ENCODE data around the gene SLC22A12.

The SLC22A12 gene

GRCh38 chr11:64638018-64638665 lies 47.1 kb downstream of the SLC22A12 start:
- Histone ChIP-seq H2BK5ac (ENCODE audit: low read depth, low read length, poor library complexity) (no peak overlapping the region), H2BK12ac (ENCODE audit: low read length) (no peak overlapping the region), H3K4me2 (ENCODE audit: low read length) (peak overlapping the region; percentile 55), H4K8ac (ENCODE audit: low read depth, low read length) (no peak overlapping the region), H3K4ac (ENCODE audit: low read depth, low read length) (no peak overlapping the region), H3K4me1 (ENCODE audit: control insufficient read depth in 1 of 2, insufficient read depth in 2 of 2, low read length in 2 of 2) (peaks cover 4% of the 10 kb centered on the region in 2 experiments), H3K14ac (ENCODE audit: low read length) (no peak overlapping the region), H3K79me2 (ENCODE audit: control insufficient read depth, insufficient read depth, low read length, poor library complexity) (no peaks in the 10 kb centered on the region), H3K79me1 (ENCODE audit: low read length) (no peaks in the 10 kb centered on the region), H3K27me3 (ENCODE audit: insufficient read depth, low read length) (peaks cover 47% of the 10 kb centered on the region), H4K91ac (ENCODE audit: low read depth, low read length) (no peak overlapping the region), H3K23ac (ENCODE audit: low read length) (no peak overlapping the region), H3K9ac (ENCODE audit: low read length) (no peak overlapping the region), H4K12ac (ENCODE audit: low read depth, low read length) (no peak overlapping the region), H2AK5ac (ENCODE audit: low read length) (no peak overlapping the region), H3K9me3 (ENCODE audit: insufficient read depth, low read depth, low read length) (peaks cover 13% of the 10 kb centered on the region), H3K18ac (ENCODE audit: low read length) (no peak overlapping the region), H2BK120ac (ENCODE audit: insufficient read depth, low read length, poor library complexity) (no peak overlapping the region), H3K36me3 (ENCODE audit: control insufficient read depth in 1 of 2, insufficient read depth in 2 of 2, low read length in 2 of 2) (no peaks in the 10 kb centered on the region), H2AFZ (ENCODE audit: insufficient read depth, low read length, poor library complexity) (no peak overlapping the region), H3K4me3 (ENCODE audit: low read depth, low read length) (no peak overlapping the region), H3K27ac (ENCODE audit: low read depth, low read length) (no peak overlapping the region)
- WGBS (ENCODE audit: extremely low coverage, insufficient coverage, insufficient read length): no CpG with 5 or more reads among the region's 37 CpGs
- no peak for DNase-seq

DNA sequence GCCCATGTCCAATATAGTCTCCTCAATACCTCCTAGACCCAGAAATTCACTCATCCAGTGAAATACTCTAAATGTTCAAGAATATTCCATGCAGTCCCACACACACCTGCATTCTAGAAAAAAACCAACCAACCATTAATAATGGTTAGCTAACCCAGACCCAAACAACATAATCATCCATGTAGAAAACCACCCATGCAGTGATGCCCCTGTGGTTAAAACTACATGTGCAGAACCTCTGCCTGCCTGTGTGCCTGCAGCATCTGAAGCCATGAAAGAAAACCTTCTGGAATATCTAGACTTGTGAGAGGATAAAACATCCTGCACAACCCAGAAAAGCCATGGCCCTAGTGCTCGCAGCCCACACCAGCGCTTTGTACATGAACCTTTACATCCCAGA lies 47.8 kb downstream of the SLC22A12 start:
- Histone ChIP-seq H3K18ac (ENCODE audit: low read length) (no peak overlapping the region), H3K79me1 (ENCODE audit: low read length) (no peaks in the 10 kb centered on the region), H2AFZ (ENCODE audit: insufficient read depth, low read length, poor library complexity) (no peak overlapping the region), H3K27me3 (ENCODE audit: insufficient read depth, low read length) (peaks cover 48% of the 10 kb centered on the region), H3K4me2 (ENCODE audit: low read length) (no peak overlapping the region), H3K4me1 (ENCODE audit: control insufficient read depth in 1 of 2, insufficient read depth in 2 of 2, low read length in 2 of 2) (peaks cover 4% of the 10 kb centered on the region in 2 experiments), H3K79me2 (ENCODE audit: control insufficient read depth, insufficient read depth, low read length, poor library complexity) (no peaks in the 10 kb centered on the region), H2BK12ac (ENCODE audit: low read length) (no peak overlapping the region), H2BK5ac (ENCODE audit: low read depth, low read length, poor library complexity) (no peak overlapping the region), H3K23ac (ENCODE audit: low read length) (no peak overlapping the region), H3K9ac (ENCODE audit: low read length) (no peak overlapping the region), H4K8ac (ENCODE audit: low read depth, low read length) (no peak overlapping the region), H4K12ac (ENCODE audit: low read depth, low read length) (no peak overlapping the region), H3K4ac (ENCODE audit: low read depth, low read length) (no peak overlapping the region), H3K36me3 (ENCODE audit: control insufficient read depth in 1 of 2, insufficient read depth in 2 of 2, low read length in 2 of 2) (no peaks in the 10 kb centered on the region), H2AK5ac (ENCODE audit: low read length) (no peak overlapping the region), H3K9me3 (ENCODE audit: insufficient read depth, low read depth, low read length) (peaks cover 15% of the 10 kb centered on the region), H4K91ac (ENCODE audit: low read depth, low read length) (no peak overlapping the region), H3K4me3 (ENCODE audit: low read depth, low read length) (no peak overlapping the region), H3K27ac (ENCODE audit: low read depth, low read length) (no peak overlapping the region), H3K14ac (ENCODE audit: low read length) (no peak overlapping the region), H2BK120ac (ENCODE audit: insufficient read depth, low read length, poor library complexity) (no peak overlapping the region)
- no peak for DNase-seq
- WGBS (ENCODE audit: extremely low coverage, insufficient coverage, insufficient read length): no CpG with 5 or more reads among the region's 2 CpGs

- H2AK5ac ChIP-seq (ENCODE audit: low read length): no peak overlapping the region
- H3K4me1 ChIP-seq (ENCODE audit: control insufficient read depth in 1 of 2, insufficient read depth in 2 of 2, low read length in 2 of 2): peaks cover 4% of the 10 kb centered on the region in 2 experiments
- no peak overlapping the region for H3K4me3 ChIP-seq (ENCODE audit: low read depth, low read length)
- H2BK5ac ChIP-seq (ENCODE audit: low read depth, low read length, poor library complexity): no peak overlapping the region
- H3K4me2 ChIP-seq (ENCODE audit: low read length): no peak overlapping the region
- no peak overlapping the region for H2AFZ ChIP-seq (ENCODE audit: insufficient read depth, low read length, poor library complexity)
- no peak for DNase-seq
- H3K79me2 ChIP-seq (ENCODE audit: control insufficient read depth, insufficient read depth, low read length, poor library complexity): no peaks in the 10 kb centered on the region
- no peak overlapping the region for H4K12ac ChIP-seq (ENCODE audit: low read depth, low read length)
- no peak overlapping the region for H2BK120ac ChIP-seq (ENCODE audit: insufficient read depth, low read length, poor library complexity)
- no CpG with 5 or more reads among the region's 4 CpGs for WGBS (ENCODE audit: extremely low coverage, insufficient coverage, insufficient read length)
- H3K27me3 ChIP-seq (ENCODE audit: insufficient read depth, low read length): peaks cover 58% of the 10 kb centered on the region
- H2BK12ac ChIP-seq (ENCODE audit: low read length): no peak overlapping the region
- no peaks in the 10 kb centered on the region for H3K79me1 ChIP-seq (ENCODE audit: low read length)
- H3K36me3 ChIP-seq (ENCODE audit: control insufficient read depth in 1 of 2, insufficient read depth in 2 of 2, low read length in 2 of 2): no peaks in the 10 kb centered on the region
- H3K9me3 ChIP-seq (ENCODE audit: insufficient read depth, low read depth, low read length): peaks cover 16% of the 10 kb centered on the region
- no peak overlapping the region for H3K14ac ChIP-seq (ENCODE audit: low read length)
- H3K9ac ChIP-seq (ENCODE audit: low read length): no peak overlapping the region
- no peak overlapping the region for H3K23ac ChIP-seq (ENCODE audit: low read length)
- no peak overlapping the region for H4K8ac ChIP-seq (ENCODE audit: low read depth, low read length)
- H3K18ac ChIP-seq (ENCODE audit: low read length): no peak overlapping the region
- no peak overlapping the region for H4K91ac ChIP-seq (ENCODE audit: low read depth, low read length)
- no peak overlapping the region for H3K27ac ChIP-seq (ENCODE audit: low read depth, low read length)
- H3K4ac ChIP-seq (ENCODE audit: low read depth, low read length): no peak overlapping the region
Measured at GRCh38 chr11:64639885-64640284, 48.9 kb downstream of the SLC22A12 start.

GRCh38 chr11:64641596-64642417 lies 50.8 kb downstream of the SLC22A12 start:
- Histone ChIP-seq H3K9me3 (ENCODE audit: insufficient read depth, low read depth, low read length) (peaks cover 14% of the 10 kb centered on the region), H3K14ac (ENCODE audit: low read length) (no peak overlapping the region), H3K27ac (ENCODE audit: low read depth, low read length) (no peak overlapping the region), H3K4me2 (ENCODE audit: low read length) (no peak overlapping the region), H2BK5ac (ENCODE audit: low read depth, low read length, poor library complexity) (no peak overlapping the region), H3K27me3 (ENCODE audit: insufficient read depth, low read length) (peaks cover 64% of the 10 kb centered on the region), H3K9ac (ENCODE audit: low read length) (no peak overlapping the region), H3K79me1 (ENCODE audit: low read length) (no peaks in the 10 kb centered on the region), H2BK120ac (ENCODE audit: insufficient read depth, low read length, poor library complexity) (no peak overlapping the region), H4K8ac (ENCODE audit: low read depth, low read length) (no peak overlapping the region), H2BK12ac (ENCODE audit: low read length) (no peak overlapping the region), H3K36me3 (ENCODE audit: control insufficient read depth in 1 of 2, insufficient read depth in 2 of 2, low read length in 2 of 2) (no peaks in the 10 kb centered on the region), H4K12ac (ENCODE audit: low read depth, low read length) (no peak overlapping the region), H2AFZ (ENCODE audit: insufficient read depth, low read length, poor library complexity) (no peak overlapping the region), H4K91ac (ENCODE audit: low read depth, low read length) (no peak overlapping the region), H3K4me3 (ENCODE audit: low read depth, low read length) (no peak overlapping the region), H3K4ac (ENCODE audit: low read depth, low read length) (no peak overlapping the region), H3K4me1 (ENCODE audit: control insufficient read depth in 1 of 2, insufficient read depth in 2 of 2, low read length in 2 of 2) (peaks cover 4% of the 10 kb centered on the region in 2 experiments), H3K79me2 (ENCODE audit: control insufficient read depth, insufficient read depth, low read length, poor library complexity) (no peaks in the 10 kb centered on the region), H2AK5ac (ENCODE audit: low read length) (no peak overlapping the region), H3K18ac (ENCODE audit: low read length) (no peak overlapping the region), H3K23ac (ENCODE audit: low read length) (peak overlapping the region; percentile 70)
- no CpG with 5 or more reads among the region's 11 CpGs for WGBS (ENCODE audit: extremely low coverage, insufficient coverage, insufficient read length)
- peak in 1 of 2 donors; percentile 24 for DNase-seq
